HG02884 (cell line): ENCODE measurements around the gene CCDC158.
A peak's percentile ranks its signal among the peaks of the same experiment; 100 is the strongest.
"Not testable (repeated sequence)": the region's sequence is repeated elsewhere in the genome, so short reads cannot be mapped to it uniquely, and the experiment has no call there.

Experiments
- ATAC-seq: cut with Tn5 transposase; IDR thresholded peaks from one replicate; pipeline ENCODE4 v1.9.1; 2021; ENCODE audit warnings: mild to moderate bottlenecking, moderate library complexity; ENCODE audit not compliant: unreplicated experiment

CCDC158 gene

DNA sequence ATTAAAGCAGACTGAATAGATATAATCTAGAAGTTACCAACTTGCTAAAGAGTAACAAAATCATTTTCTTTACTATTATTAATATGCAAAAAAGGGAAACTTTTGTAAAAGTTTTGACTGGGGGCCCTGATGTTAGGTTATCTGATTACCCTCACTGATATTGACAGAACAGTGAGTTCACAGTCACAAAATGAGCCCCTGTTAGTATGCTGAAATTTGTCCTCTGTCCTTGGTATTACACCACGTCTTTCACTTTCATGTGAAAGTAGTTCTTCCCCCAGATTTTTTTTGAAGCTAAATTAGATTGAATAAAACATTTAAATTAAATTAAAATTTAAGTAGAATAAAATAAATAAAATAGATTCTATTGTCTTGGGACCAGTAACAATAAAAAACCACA is 108.5 kb downstream of the CCDC158 start:
- no peak for ATAC-seq

DNA sequence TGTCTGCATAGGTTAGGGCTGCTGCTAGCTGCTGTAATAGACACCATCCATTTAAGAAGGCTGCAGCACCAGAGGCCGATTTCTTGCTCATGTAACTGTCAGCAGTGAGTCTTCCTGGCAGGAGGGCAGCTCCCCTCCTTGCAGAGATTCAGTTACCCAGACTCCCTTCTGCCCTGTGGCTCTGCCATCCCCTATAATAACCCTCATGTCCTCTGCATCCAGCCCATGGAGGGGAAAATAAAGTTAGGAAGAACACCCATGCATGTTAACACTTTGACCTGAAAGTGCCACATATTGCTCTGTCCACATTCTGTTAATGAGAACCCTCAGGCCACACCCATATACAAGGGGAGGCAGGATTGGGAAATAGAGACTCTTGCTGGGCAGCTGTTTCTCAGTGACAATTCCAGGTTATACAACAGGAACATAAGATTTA is 109.0 kb downstream of the CCDC158 start:
- ATAC-seq = no peak

DNA sequence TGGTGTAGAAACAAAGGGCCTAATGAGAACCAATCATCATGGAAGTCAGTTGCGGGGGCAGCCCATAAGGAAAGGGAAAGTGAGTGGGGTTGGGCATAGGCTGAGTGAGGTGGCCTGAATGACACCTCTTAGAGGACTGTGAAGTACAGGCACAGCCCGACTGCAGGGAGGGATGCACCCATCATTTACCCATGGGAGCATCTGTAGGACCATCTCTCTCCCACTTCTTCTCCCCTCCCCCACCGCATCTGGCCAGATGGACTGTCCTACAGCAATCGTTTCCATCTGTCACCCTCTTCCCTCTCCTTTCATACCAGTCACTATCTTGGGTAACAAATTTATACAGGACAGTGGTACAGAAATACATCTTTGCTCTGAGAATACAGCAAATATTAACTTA is 110.3 kb downstream of the CCDC158 start:
- no peak for ATAC-seq

DNA sequence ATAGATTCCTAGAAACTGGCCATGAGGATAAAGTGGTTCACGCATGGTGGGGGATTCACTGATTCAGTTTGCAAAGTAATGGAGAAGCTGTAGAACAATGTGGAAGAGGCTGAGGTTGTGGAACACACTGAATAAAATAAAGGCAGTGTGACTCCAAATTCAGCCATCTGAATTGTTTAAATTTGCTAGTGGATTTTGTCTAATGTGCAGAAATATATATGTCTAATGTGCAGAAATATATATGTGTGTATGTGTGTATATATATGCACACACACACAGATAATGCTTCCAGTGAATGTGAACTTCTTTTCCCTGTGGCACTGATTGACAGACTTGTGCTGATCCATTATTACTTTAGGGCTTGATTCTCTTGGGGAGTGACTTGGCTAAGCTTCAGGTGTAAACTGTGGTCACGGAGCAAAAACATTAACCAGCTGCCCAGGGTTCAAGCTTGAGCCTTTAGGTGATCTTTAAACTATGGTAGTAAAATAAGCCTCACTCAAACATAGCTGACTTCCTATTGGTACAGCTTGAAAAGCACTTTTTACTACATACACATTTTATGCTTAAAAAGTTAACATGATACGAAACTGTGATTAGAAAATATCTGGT is 110.9 kb downstream of the CCDC158 start:
- no peak for ATAC-seq

GRCh38 chr4:76308548-76308947 is 112.4 kb downstream of the CCDC158 start:
- ATAC-seq = no peak

DNA sequence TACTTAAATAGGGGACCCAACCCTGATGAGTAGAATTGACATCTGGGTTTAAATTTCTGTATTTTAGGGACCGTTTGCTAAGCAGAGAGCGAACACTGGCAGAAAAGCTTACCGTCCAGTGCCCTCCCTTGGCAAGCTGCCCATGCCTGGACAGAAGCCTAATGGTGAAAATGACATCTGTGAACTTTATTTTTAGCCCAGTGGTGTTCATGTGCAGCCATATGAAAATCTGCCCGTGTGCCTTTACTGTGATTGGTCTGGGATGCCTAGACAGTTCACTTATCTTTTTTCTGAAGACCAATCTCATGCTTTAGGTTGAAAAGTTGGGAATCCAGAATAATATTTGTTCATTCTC is 113.3 kb downstream of the CCDC158 start:
- ATAC-seq = no peak

- no peak for ATAC-seq
Observed at GRCh38 chr4:76306882-76307659, 113.9 kb downstream of the CCDC158 start.

DNA sequence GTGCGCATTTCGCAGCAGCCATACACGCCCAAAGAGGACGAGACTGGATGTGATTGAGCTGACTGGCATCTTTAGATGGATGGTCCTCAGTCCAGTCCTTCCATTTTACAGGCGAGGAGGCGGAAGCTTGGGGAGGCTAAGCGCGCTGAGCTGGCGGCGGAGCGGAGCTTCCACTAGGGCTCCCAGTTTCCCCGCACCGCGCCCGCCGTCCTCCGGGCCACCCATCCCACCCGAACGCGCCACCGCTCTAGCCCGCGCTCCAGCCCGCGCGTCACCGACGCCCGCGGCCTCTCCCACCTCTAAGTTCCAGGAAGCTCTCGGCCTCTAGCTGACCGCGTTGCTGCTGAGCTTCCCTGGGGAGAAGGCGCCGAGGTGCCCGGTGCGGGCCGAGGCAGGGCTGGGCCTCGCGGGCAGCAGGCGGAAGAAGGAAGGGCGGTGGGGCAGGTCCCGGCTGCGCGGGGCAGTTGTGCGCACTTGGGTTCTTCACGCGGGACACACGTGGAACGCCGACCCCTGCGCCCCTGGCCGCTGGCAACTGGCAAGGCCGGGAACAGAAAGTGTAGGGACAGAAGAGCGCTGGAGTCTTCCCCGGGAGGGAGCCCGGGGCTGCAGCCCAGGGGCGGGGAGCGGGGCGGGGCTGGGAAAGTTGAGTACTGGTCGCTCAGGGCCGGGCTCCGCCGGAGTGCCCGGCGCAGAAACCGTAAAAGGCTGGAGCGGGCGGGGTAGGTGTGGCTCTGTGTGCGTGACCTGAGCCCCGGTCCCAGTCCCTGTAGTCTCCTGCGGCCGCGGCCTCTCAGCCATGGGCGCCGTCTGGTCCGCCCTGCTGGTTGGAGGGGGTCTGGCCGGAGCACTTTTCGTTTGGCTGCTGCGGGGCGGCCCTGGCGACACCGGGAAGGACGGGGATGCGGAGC is 114.7 kb downstream of the CCDC158 start, which contains the start of gene STBD1:
Gene STBD1, plus strand, starts transcription at position 763 of the 911 bp plus-strand sequence. Its CDS starts 37 bp downstream, at position 800.
- no peak for ATAC-seq

- ATAC-seq = no peak
Observed at GRCh38 chr4:76305033-76305687, 115.8 kb downstream of the CCDC158 start.

DNA sequence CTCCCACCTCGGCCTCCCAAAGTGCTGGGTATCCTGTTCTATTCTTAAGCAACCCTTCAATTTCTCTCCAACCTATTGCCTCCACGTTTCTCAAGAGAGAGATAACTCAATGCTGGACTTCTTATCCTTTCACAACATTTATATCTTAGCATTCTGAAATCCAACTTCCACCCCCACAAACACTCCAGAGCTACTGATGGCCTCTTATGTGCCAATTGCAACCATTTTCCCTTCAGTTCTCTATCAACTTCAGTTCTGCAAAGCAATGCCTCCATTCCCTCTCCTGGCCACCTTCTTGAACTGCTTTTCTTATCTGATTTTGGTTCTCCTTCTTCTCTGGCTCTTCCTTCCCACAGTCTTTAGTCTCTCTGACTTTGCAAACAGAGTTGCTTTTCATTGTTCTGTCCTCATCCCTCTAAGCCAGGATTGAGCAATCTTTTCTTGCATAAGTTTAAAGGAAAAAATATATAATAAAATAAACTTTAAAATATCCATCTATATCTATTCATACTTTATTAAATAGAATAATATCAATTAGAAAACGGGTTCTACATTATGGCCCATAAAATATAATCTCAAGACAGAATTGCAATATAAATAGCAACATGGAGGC is 118.0 kb downstream of the CCDC158 start:
- ATAC-seq = no peak

DNA sequence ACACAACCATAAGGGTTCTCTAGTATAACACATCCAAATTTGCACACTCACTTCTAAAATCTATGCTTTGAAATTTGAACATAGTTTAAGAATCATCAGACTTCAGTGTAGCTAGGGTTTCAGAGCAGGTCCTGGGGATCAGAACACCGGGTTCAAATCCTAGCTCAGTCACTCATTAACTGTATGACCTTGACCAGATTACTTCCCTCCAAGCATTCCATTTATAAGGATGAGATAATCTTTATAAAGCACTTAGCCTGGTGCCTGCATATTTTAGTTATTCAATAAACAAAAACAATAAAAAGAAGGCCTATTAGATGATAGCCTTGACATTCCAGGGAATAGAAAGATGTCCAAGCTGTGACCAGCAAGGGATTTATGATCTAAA is 119.2 kb downstream of the CCDC158 start:
- no peak for ATAC-seq

GRCh38 chr4:76301068-76301774 is 119.7 kb downstream of the CCDC158 start:
- ATAC-seq = peak; percentile 98

- no peak for ATAC-seq
Observed at GRCh38 chr4:76300012-76300411, 120.9 kb downstream of the CCDC158 start.

GRCh38 chr4:76298227-76298626 is 122.7 kb downstream of the CCDC158 start:
- ATAC-seq = no peak

- ATAC-seq = no peak
Observed at GRCh38 chr4:76296286-76296820, 124.6 kb downstream of the CCDC158 start.

DNA sequence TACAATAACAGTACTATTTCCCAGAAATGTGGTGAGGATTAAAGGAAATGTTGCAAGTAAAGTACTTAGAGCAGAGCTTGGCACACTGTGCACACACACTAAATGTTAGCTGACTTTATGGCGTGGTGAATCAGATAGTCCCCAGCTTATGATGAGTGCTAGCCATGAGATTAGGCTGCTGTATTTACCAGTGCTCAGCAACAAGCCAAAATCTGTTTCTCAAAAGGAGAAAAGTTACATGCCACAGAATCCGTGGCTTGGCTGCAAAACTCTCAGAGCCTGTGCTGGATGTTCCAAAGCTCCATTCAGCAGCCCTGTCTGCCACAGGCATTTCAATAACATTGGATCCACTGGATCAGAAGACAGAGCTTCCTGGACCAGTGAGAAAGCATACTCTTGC is 127.2 kb downstream of the CCDC158 start:
- no peak for ATAC-seq

DNA sequence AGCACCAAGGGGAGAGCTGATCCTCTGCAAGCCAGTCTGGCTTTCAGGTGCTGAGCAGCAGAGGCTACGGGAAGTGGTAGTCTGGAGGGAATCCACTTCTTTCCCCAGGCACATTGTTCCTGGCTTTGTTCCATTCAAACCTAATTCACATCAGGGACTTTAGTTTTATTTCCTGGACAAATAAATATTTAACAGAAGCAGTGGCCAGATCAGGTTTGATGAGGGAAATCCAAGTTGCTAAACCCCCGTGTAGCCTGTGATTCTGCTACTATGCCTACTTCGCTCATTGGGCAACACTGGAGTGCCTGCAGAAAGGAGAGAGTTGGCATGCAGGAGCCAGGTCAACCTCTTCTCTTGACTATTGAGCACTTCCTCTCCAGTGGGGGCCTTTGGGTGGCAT is 128.2 kb downstream of the CCDC158 start:
- no peak for ATAC-seq

- ATAC-seq = not testable (repeated sequence)
Observed at GRCh38 chr4:76287811-76288210, 133.1 kb downstream of the CCDC158 start.

- ATAC-seq = no peak
Observed at GRCh38 chr4:76283900-76284299, 137.0 kb downstream of the CCDC158 start.
